Regular cardiac myocyte (primary cell): ENCODE results near the gene TTC19. TPM values are rescaled to one million over a fixed set of nuclear protein-coding genes. Genes with fewer than 3 reads are reported as not detected.

ENCODE experiments used
- total RNA-seq: library from RNA; depleted of rRNA; stranded (reverse); fragments of >200 nt; gene quantifications from 2 replicates; pipeline ENCODE4 v1.2.3, GENCODE V29; 2014

Gene TTC19
- 40.3 and 43.1 TPM in 2 replicates for total RNA-seq

GRCh38 chr17:15999141-15999973 lies at the start of gene TTC19, which contains the start of gene ZSWIM7:
TSS of gene TTC19 (plus strand) at chr17:15999824. CDS start at chr17:15999849, 25 bp downstream.
TSS of gene ZSWIM7 (minus strand) at chr17:15999704. CDS start at chr17:15999594, 110 bp downstream.

Other genes with a start within 250 kb of the TTC19 start
- gene ADORA2B, start 54.7 kb upstream of the TTC19 start, total RNA-seq, result 52.0 and 62.0 TPM in 2 replicates
- 10.0 and 11.8 TPM in 2 replicates for gene ZSWIM7, start 120 bp upstream of the TTC19 start, total RNA-seq
- 56.0 and 64.5 TPM in 2 replicates for gene NCOR1, start 215.7 kb downstream of the TTC19 start, total RNA-seq
- gene PIGL, start 217.4 kb downstream of the TTC19 start, total RNA-seq, result 9.0 and 13.8 TPM in 2 replicates